SK-N-SH treated with all-trans-retinoic acid at 6 μM for 48 hours (cell line): Measurements from ENCODE around the gene TEKT5.

Experiments
- ATAC-seq: fragments of 200-7000 bp; cut with Tn5 transposase; 3 replicates; pipeline ENCODE4 v1.9.1; 2020; ENCODE audit warnings: mild to moderate bottlenecking, moderate library complexity
- ARNTL ChIP-seq: fragments of 450-650 bp; formaldehyde crosslinking; IDR thresholded peaks from 2 replicates; pipeline ENCODE4 v1.5.0; 2020; ENCODE audit warnings: low read depth, mild to moderate bottlenecking, moderate library complexity, borderline replicate concordance
- BACH2 ChIP-seq: fragments of 250-450 bp; sonication (Bioruptor Pico); IDR thresholded peaks from 2 replicates; pipeline ENCODE4 v1.9.0; 2021; ENCODE audit warnings: mild to moderate bottlenecking, borderline replicate concordance
- CSDC2 ChIP-seq: fragments of 250-450 bp; sonication (Bioruptor Pico); IDR thresholded peaks from 2 replicates; pipeline ENCODE4 v1.5.0; 2020; ENCODE audit warnings: mild to moderate bottlenecking, moderate library complexity
- ESRRG ChIP-seq: fragments of 250-450 bp; sonication (Bioruptor Pico); IDR thresholded peaks from 2 replicates; pipeline ENCODE4 v1.6.1; 2021; ENCODE audit warnings: mild to moderate bottlenecking
- GLIS3 ChIP-seq: fragments of 250-450 bp; sonication (Bioruptor Pico); IDR thresholded peaks from 2 replicates; pipeline ENCODE4 v1.5.0; 2020; ENCODE audit warnings: mild to moderate bottlenecking, moderate library complexity
- OSR1 ChIP-seq: fragments of 250-450 bp; sonication (Bioruptor Pico); IDR thresholded peaks from 2 replicates; pipeline ENCODE4 v1.8.0; 2022; ENCODE audit warnings: moderate library complexity, mild to moderate bottlenecking, inconsistent platforms
- POU6F1 ChIP-seq: fragments of 250-450 bp; sonication (Bioruptor Pico); IDR thresholded peaks from 2 replicates; pipeline ENCODE4 v1.8.0; 2021; ENCODE audit warnings: low read depth, mild to moderate bottlenecking, moderate library complexity, borderline replicate concordance
- PPARA ChIP-seq: fragments of 250-450 bp; sonication (Bioruptor Pico); IDR thresholded peaks from 2 replicates; pipeline ENCODE4 v1.5.0; 2020; ENCODE audit warnings: mild to moderate bottlenecking, borderline replicate concordance
- RARB ChIP-seq: fragments of 250-450 bp; sonication (Bioruptor Pico); IDR thresholded peaks from 2 replicates; pipeline ENCODE4 v1.8.0; 2021; ENCODE audit warnings: mild to moderate bottlenecking, moderate library complexity
- SNAI2 ChIP-seq: fragments of 250-450 bp; sonication (Bioruptor Pico); IDR thresholded peaks from 2 replicates; pipeline ENCODE4 v1.5.0; 2020; ENCODE audit warnings: mild to moderate bottlenecking, moderate library complexity
- TCF4 ChIP-seq: fragments of 250-450 bp; sonication (Bioruptor Pico); IDR thresholded peaks from 2 replicates; pipeline ENCODE4 v1.8.0; 2021; ENCODE audit warnings: mild to moderate bottlenecking, moderate library complexity, borderline replicate concordance
- TOX ChIP-seq: fragments of 250-450 bp; sonication (Bioruptor Pico); IDR thresholded peaks from 2 replicates; pipeline ENCODE4 v1.8.0; 2021; ENCODE audit warnings: mild to moderate bottlenecking, moderate library complexity, borderline replicate concordance
- ZC3H10 ChIP-seq: fragments of 250-450 bp; sonication (Bioruptor Pico); IDR thresholded peaks from 2 replicates; pipeline ENCODE4 v1.5.1; 2021; ENCODE audit warnings: mild to moderate bottlenecking, moderate library complexity
- ZFP30 ChIP-seq: fragments of 450-650 bp; formaldehyde crosslinking; IDR thresholded peaks from 2 replicates; pipeline ENCODE4 v1.5.0; 2022; ENCODE audit warnings: mild to moderate bottlenecking, moderate library complexity
- ZNF565 ChIP-seq: fragments of 450-650 bp; formaldehyde crosslinking; conservative IDR thresholded peaks from 2 replicates; pipeline ENCODE4 v1.5.0; 2020; ENCODE audit warnings: low read depth, mild to moderate bottlenecking, moderate library complexity
- ZNF70 ChIP-seq: fragments of 450-650 bp; formaldehyde crosslinking; IDR thresholded peaks from 2 replicates; pipeline ENCODE4 v1.5.0; 2020; ENCODE audit warnings: mild to moderate bottlenecking, moderate library complexity
- ZNF8 ChIP-seq: fragments of 450-650 bp; formaldehyde crosslinking; IDR thresholded peaks from 2 replicates; pipeline ENCODE4 v1.5.0; 2020; ENCODE audit warnings: mild to moderate bottlenecking, moderate library complexity
- TF ChIP-seq, protein P1 (sequence below): fragments of 250-450 bp; sonication (Bioruptor Pico); IDR thresholded peaks from 2 replicates; pipeline ENCODE4 v1.5.1; 2020; ENCODE audit warnings: low read depth, mild to moderate bottlenecking, moderate library complexity
- TF ChIP-seq, protein P2 (sequence below): fragments of 250-450 bp; sonication (Bioruptor Pico); IDR thresholded peaks from 2 replicates; pipeline ENCODE4 v1.5.0; 2020; ENCODE audit warnings: mild to moderate bottlenecking, moderate library complexity
- TF ChIP-seq, protein P3 (sequence below): fragments of 250-450 bp; sonication (Bioruptor Pico); IDR thresholded peaks from 2 replicates; pipeline ENCODE4 v1.5.1; 2021; ENCODE audit warnings: mild to moderate bottlenecking, moderate library complexity

Gene TEKT5

DNA sequence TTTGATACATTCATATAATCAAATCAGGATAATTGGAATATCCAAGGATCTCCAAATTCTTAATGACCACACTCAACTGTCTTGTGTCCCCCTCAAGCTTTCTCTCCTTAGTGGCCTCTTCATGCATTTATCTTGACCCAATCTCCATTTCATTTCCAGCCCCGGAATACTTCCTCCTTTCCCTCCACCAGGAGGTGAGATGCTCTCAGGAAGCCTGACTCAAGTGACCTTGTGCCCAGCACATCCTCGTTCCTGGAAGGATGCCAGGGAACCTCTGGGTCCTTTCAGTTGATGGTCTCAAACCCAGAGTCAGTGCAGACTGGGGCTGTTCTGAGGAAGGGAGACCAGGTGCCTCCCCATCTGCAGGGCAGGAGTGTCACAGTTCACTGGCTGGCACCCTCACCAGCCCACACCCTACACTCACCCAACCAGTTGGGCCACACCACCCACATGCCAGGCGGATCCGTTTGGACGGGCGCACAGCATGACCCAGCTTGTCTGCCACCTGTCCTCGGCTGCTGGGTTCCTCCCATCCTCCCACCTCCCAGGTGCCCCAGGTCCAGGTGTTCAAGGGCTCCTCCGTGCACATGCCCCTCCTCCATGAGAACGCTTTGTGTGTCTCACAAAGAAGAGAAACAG, 100.3 kb downstream of the TEKT5 start:
- ATAC-seq: no peak
- TF ChIP-seq CSDC2 (no peak), OSR1 (CRISPR knock-in tag) (no peak), ZFP30 (CRISPR knock-in tag) (no peak), RARB (CRISPR knock-in tag) (no peak), GLIS3 (CRISPR knock-in tag) (no peak), ZC3H10 (CRISPR knock-in tag) (no peak), TCF4 (CRISPR knock-in tag) (no peak), ARNTL (CRISPR knock-in tag) (no peak), TOX (no peak), BACH2 (CRISPR knock-in tag) (no peak), SNAI2 (CRISPR knock-in tag) (no peak), PPARA (CRISPR knock-in tag) (no peak)
- TF ChIP-seq, protein P1, sequence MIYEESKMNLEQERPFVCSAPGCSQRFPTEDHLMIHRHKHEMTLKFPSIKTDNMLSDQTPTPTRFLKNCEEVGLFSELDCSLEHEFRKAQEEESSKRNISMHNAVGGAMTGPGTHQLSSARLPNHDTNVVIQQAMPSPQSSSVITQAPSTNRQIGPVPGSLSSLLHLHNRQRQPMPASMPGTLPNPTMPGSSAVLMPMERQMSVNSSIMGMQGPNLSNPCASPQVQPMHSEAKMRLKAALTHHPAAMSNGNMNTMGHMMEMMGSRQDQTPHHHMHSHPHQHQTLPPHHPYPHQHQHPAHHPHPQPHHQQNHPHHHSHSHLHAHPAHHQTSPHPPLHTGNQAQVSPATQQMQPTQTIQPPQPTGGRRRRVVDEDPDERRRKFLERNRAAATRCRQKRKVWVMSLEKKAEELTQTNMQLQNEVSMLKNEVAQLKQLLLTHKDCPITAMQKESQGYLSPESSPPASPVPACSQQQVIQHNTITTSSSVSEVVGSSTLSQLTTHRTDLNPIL (CRISPR knock-in tag): no peak
- TF ChIP-seq, protein P2, sequence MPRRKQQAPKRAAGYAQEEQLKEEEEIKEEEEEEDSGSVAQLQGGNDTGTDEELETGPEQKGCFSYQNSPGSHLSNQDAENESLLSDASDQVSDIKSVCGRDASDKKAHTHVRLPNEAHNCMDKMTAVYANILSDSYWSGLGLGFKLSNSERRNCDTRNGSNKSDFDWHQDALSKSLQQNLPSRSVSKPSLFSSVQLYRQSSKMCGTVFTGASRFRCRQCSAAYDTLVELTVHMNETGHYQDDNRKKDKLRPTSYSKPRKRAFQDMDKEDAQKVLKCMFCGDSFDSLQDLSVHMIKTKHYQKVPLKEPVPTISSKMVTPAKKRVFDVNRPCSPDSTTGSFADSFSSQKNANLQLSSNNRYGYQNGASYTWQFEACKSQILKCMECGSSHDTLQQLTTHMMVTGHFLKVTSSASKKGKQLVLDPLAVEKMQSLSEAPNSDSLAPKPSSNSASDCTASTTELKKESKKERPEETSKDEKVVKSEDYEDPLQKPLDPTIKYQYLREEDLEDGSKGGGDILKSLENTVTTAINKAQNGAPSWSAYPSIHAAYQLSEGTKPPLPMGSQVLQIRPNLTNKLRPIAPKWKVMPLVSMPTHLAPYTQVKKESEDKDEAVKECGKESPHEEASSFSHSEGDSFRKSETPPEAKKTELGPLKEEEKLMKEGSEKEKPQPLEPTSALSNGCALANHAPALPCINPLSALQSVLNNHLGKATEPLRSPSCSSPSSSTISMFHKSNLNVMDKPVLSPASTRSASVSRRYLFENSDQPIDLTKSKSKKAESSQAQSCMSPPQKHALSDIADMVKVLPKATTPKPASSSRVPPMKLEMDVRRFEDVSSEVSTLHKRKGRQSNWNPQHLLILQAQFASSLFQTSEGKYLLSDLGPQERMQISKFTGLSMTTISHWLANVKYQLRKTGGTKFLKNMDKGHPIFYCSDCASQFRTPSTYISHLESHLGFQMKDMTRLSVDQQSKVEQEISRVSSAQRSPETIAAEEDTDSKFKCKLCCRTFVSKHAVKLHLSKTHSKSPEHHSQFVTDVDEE (CRISPR knock-in tag): no peak
- TF ChIP-seq, protein P3, sequence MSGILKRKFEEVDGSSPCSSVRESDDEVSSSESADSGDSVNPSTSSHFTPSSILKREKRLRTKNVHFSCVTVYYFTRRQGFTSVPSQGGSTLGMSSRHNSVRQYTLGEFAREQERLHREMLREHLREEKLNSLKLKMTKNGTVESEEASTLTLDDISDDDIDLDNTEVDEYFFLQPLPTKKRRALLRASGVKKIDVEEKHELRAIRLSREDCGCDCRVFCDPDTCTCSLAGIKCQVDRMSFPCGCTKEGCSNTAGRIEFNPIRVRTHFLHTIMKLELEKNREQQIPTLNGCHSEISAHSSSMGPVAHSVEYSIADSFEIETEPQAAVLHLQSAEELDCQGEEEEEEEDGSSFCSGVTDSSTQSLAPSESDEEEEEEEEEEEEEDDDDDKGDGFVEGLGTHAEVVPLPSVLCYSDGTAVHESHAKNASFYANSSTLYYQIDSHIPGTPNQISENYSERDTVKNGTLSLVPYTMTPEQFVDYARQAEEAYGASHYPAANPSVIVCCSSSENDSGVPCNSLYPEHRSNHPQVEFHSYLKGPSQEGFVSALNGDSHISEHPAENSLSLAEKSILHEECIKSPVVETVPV (CRISPR knock-in tag): no peak

GRCh38 chr16:10592611-10593010, 102.1 kb downstream of the TEKT5 start:
- ATAC-seq: no peak
- TF ChIP-seq, protein P2 (CRISPR knock-in tag): no peak
- TF ChIP-seq POU6F1 (CRISPR knock-in tag) (no peak), GLIS3 (CRISPR knock-in tag) (no peak), ZFP30 (CRISPR knock-in tag) (no peak), BACH2 (CRISPR knock-in tag) (no peak), ZNF8 (CRISPR knock-in tag) (no peak), ZNF70 (no peak), CSDC2 (no peak), ZNF565 (CRISPR knock-in tag) (no peak), ESRRG (CRISPR knock-in tag) (no peak), OSR1 (CRISPR knock-in tag) (no peak)

DNA sequence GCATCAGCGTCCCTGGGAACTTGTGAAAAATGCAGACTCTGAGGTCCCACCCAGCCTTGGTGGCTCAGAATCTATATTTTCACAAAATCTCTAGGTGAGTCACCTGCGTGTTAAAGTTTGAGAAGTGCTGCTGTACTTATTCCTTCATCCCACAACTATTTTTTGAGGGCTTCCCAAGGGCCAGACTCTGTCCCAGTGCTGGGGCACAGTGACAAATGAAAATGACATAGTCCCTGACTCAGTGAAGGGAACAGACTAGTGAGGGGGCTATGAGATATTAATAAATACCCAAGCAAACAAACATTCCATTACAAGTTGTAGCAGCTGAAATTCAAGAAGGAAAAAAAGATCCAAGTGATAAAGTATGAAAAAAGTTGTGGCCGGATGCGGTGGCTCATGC, 104.4 kb downstream of the TEKT5 start:
- ATAC-seq: no peak
- TF ChIP-seq ZNF8 (CRISPR knock-in tag) (no peak), ZC3H10 (CRISPR knock-in tag) (no peak), ZNF70 (no peak), ESRRG (CRISPR knock-in tag) (no peak), SNAI2 (CRISPR knock-in tag) (no peak), ZFP30 (CRISPR knock-in tag) (no peak), ZNF565 (CRISPR knock-in tag) (no peak), POU6F1 (CRISPR knock-in tag) (no peak), RARB (CRISPR knock-in tag) (no peak), PPARA (CRISPR knock-in tag) (no peak), GLIS3 (CRISPR knock-in tag) (no peak), TOX (no peak), BACH2 (CRISPR knock-in tag) (no peak), TCF4 (CRISPR knock-in tag) (no peak), ARNTL (CRISPR knock-in tag) (no peak)
- TF ChIP-seq, protein P1 (CRISPR knock-in tag): no peak
